Heart right ventricle (tissue), 16 donors: ENCODE data around the gene SLC2A11. TPM values are rescaled to one million over a fixed set of nuclear protein-coding genes. Genes with fewer than 3 reads are reported as not detected.

Experiments used
- ATAC-seq, 8 donors: fragments of 200-7000 bp; cut with Tn5 transposase; one replicate each; pipeline ENCODE4 v1.9.1; 2020; ENCODE audit warnings: mild to moderate bottlenecking in 8 of 8, moderate library complexity in 8 of 8, moderate number of reproducible peaks in 1 of 8
- DNase-seq, 2 donors: peaks; one replicate each; pipeline ENCODE4 v3.0.0-alpha.2; 2020
- H3K27ac ChIP-seq, 10 donors: fragments of 200-600 bp; sonication (generic) in 2 of 10; one replicate each; pipeline versions ENCODE4 v1.5.0 to v1.8.0; 2020 to 2022; ENCODE audit warnings: mild to moderate bottlenecking in 3 of 10
- H3K27me3 ChIP-seq, 7 donors: fragments of 200-600 bp; one replicate each; pipeline ENCODE4 v1.8.0; 2021 to 2022; ENCODE audit warnings: mild to moderate bottlenecking in 2 of 7
- H3K36me3 ChIP-seq, 9 donors: fragments of 200-600 bp; sonication (generic) in 1 of 9; one replicate each; pipeline versions ENCODE4 v1.5.0 to v1.8.0; 2020 to 2022; ENCODE audit warnings: mild to moderate bottlenecking in 2 of 9
- H3K4me1 ChIP-seq, 9 donors: fragments of 200-600 bp; sonication (generic) in 1 of 9; one replicate each; pipeline versions ENCODE4 v1.5.0 to v1.8.0; 2020 to 2022; ENCODE audit warnings: mild to moderate bottlenecking in 4 of 9
- H3K4me3 ChIP-seq, 10 donors: fragments of 200-600 bp; sonication (generic) in 2 of 10; one replicate each; pipeline versions ENCODE4 v1.5.0 to v1.8.0; 2020 to 2022; ENCODE audit warnings: mild to moderate bottlenecking in 7 of 10, moderate library complexity in 2 of 10
- H3K9me3 ChIP-seq, 11 donors: fragments of 200-600 bp in 10 of 11; sonication (generic) in 2 of 11; one replicate each; pipeline versions ENCODE4 v1.5.0 to v1.8.0; 2013 to 2022; ENCODE audit warnings: mild to moderate bottlenecking in 2 of 11, control low read depth in 1 of 11, moderate library complexity in 1 of 11
- CTCF ChIP-seq, 9 donors: fragments of 200-600 bp; sonication (generic) in 2 of 9; IDR thresholded peaks; one replicate each; pipeline versions ENCODE4 v1.5.0 to v1.8.0; 2021 to 2022; ENCODE audit warnings: antibody characterized with exemption in 9 of 9, mild to moderate bottlenecking in 5 of 9, moderate library complexity in 1 of 9
- WGBS, 2 donors: extraction: QIAGEN DNeasy Blood & Tissue Kit; methylation state at CpG; one replicate each; pipeline ENCODE4 v1.1.7; 2013; ENCODE audit warnings: inconsistent platforms in 1 of 2; 5-methylcytosine and 5-hydroxymethylcytosine counted together
- intact Hi-C, 10 donors: fragments of 100-400 bp; cut with DNase I; formaldehyde crosslinking; loops; one replicate each; pipeline versions ENCODE4 v1.11.1 to v1.14.2; 2022
- polyA plus RNA-seq, 2 donors: library from polyadenylated mRNA; stranded (reverse); fragments of 200-250 nt; gene quantifications; one replicate each; pipeline ENCODE4 v1.2.3, GENCODE V29; 2013
- total RNA-seq, 10 donors: library from RNA; stranded (reverse); fragmentation: NEBNext Ultra II Directional in 3 of 10; extraction: Animal tissue kit (Norgen Biotek cat#: 25700) in 3 of 10; gene quantifications; one replicate each; pipeline versions ENCODE4 v1.2.1 to v1.2.4, GENCODE V29; 2021 to 2023
- donor health status: Arrhythmogenic right ventricular cardiomyopathy.
- donor health status: ischemic (EF 13 %, LVEDD 7.1; RV severe dilation, severe dysfunction).
- donor health status: healthy with polysubstance abuse.
- donor health status: DM: no; HTN: yes; CAD: no.
- donor health status: DM: no; HTN: no; CAD: no.
- donor health status: ischemic (EF 25% LVEDD 6.9; RV normal size, moderate dysfunction).
- donor health status: ischemic (EF 25% LVEDD 5.7; RV mildly dilated, moderate dysfunction).
- donor health status: healthy.
- donor health status: DM: yes; HTN: yes; CAD: no.
- donor health status: Ischemic cardiomyopathy.
- donor health status: ischemic (EF 35%, LVEDD 5.7; RV mildly dilated, moderate dysfunction).
- donor health status: nonischemic (EF 11% LVEDD 7.7; RV severe dilation, severe dysfunction).
- donor health status: DM: yes; HTN: yes; CAD: no.
- donor health status: PGD.
- donor health status: ischemic (EF 29% LVEDD 5.4; RV normal size, mild dysfunction).
- donor health status: nonischemic (EF 23%, LVEDD 6.1; RV moderate dilation, normal function).

Gene SLC2A11
- total and polyA plus RNA-seq, 12 donors, result 8.3 to 42.1 (median 21.2) TPM

- Histone ChIP-seq H3K9me3 (no peaks in the 10 kb centered on the region), H3K4me3 (no peak overlapping the region), H3K4me1 (peaks cover 23 to 61% (median 43%) of the 10 kb centered on the region in 9 donors), H3K27ac (peak overlapping the region; percentile 44 to 84 (median 75)), H3K36me3 (no peaks in the 10 kb centered on the region), H3K27me3 (peaks cover 0 to 9% (median 0%) of the 10 kb centered on the region in 7 donors)
- ATAC-seq (peak in 1 of 8 donors; percentile 0), DNase-seq (no peak)
- intact Hi-C loops, result loop anchor here (5.0 to 10.0 kb wide), 6 partner anchors 74 to 309 kb away; partner anchors contain the start of genes CHCHD10 (in 7 of the 10), DRICH1 (in 1 of the 10) and MMP11 (in 1 of the 10)
- 57% methylated on average over 7 of the region's 7 CpGs for WGBS, 2 donors
- no peak for TF ChIP-seq CTCF (IDR thresholded peaks at IDR 0.05)
Observed at GRCh38 chr22:23846081-23846469, 11.6 kb upstream of the SLC2A11 start.

GRCh38 chr22:23847310-23847920 is 10.3 kb upstream of the SLC2A11 start:
- Histone ChIP-seq H3K27me3 (peaks cover 0 to 9% (median 0%) of the 10 kb centered on the region in 7 donors), H3K9me3 (no peaks in the 10 kb centered on the region), H3K36me3 (no peaks in the 10 kb centered on the region), H3K4me3 (no peak overlapping the region), H3K27ac (peak overlapping the region in 5 of 10 donors; percentile 68 to 84 (median 73)), H3K4me1 (peaks cover 21 to 61% (median 43%) of the 10 kb centered on the region in 9 donors)
- 90 to 93% methylated on average over 18 of the region's 18 CpGs for WGBS, 2 donors
- no peak for ATAC-seq
- intact Hi-C loops, result loop anchor here (5.0 to 10.0 kb wide), 6 partner anchors 75 to 310 kb away; partner anchors contain the start of genes CHCHD10 (in 7 of the 10), DRICH1 (in 1 of the 10) and MMP11 (in 1 of the 10)
- no peak for TF ChIP-seq CTCF (IDR thresholded peaks at IDR 0.05)
- DNase-seq, result no peak

- intact Hi-C loops, result loop anchor here (2.0 to 10.0 kb wide), 7 partner anchors 76 to 311 kb away; partner anchors contain the start of genes CHCHD10 (in 7 of the 10), DRICH1 (in 1 of the 10) and MMP11 (in 1 of the 10)
- TF ChIP-seq CTCF (IDR thresholded peaks at IDR 0.05), result no peak
- H3K4me3 ChIP-seq, result no peak overlapping the region
- DNase-seq (no peak), ATAC-seq (no peak)
- H3K36me3 ChIP-seq, result no peaks in the 10 kb centered on the region
- H3K9me3 ChIP-seq, result no peaks in the 10 kb centered on the region
- WGBS, 2 donors, result 81 to 82% methylated on average over 24 of the region's 24 CpGs
- H3K4me1 ChIP-seq, result peaks cover 21 to 61% (median 43%) of the 10 kb centered on the region in 9 donors
- no peak overlapping the region for H3K27ac ChIP-seq
- peaks cover 0 to 9% (median 0%) of the 10 kb centered on the region in 7 donors for H3K27me3 ChIP-seq
Observed at GRCh38 chr22:23847991-23848864, 9.4 kb upstream of the SLC2A11 start.
